Loucy (cell line): Measurements from ENCODE around the gene GNB1L.

Experiments
- EZH2phosphoT487 ChIP-seq: fragments of 200-600 bp; IDR thresholded peaks from 2 replicates; pipeline ENCODE4 v1.6.1; 2018; ENCODE audit warnings: antibody characterized with exemption, mild to moderate bottlenecking, moderate library complexity, borderline replicate concordance
- TF ChIP-seq, protein P1 (sequence below): fragments of 200-600 bp; sonication (generic); conservative IDR thresholded peaks from 2 replicates; pipeline ENCODE4 v1.5.1; 2014; ENCODE audit warnings: mild to moderate bottlenecking, antibody characterized with exemption, low read length

GRCh38 chr22:19903513-19903912, 48.8 kb upstream of the GNB1L start:
- no peak for TF ChIP-seq EZH2phosphoT487
- TF ChIP-seq, protein P1, sequence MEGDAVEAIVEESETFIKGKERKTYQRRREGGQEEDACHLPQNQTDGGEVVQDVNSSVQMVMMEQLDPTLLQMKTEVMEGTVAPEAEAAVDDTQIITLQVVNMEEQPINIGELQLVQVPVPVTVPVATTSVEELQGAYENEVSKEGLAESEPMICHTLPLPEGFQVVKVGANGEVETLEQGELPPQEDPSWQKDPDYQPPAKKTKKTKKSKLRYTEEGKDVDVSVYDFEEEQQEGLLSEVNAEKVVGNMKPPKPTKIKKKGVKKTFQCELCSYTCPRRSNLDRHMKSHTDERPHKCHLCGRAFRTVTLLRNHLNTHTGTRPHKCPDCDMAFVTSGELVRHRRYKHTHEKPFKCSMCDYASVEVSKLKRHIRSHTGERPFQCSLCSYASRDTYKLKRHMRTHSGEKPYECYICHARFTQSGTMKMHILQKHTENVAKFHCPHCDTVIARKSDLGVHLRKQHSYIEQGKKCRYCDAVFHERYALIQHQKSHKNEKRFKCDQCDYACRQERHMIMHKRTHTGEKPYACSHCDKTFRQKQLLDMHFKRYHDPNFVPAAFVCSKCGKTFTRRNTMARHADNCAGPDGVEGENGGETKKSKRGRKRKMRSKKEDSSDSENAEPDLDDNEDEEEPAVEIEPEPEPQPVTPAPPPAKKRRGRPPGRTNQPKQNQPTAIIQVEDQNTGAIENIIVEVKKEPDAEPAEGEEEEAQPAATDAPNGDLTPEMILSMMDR: no peak
